NOMO-1 treated with DMSO at 0.1 percent for 48 hours (cell line): ENCODE data around the gene CLPTM1L.
"Not testable (repeated sequence)": the region's sequence is repeated elsewhere in the genome, so short reads cannot be mapped to it uniquely, and the experiment has no call there.

Experiments
- DNase-seq: peaks from one replicate; lab custom pipeline; 2025; ENCODE audit not compliant: unreplicated experiment; lab: John Stamatoyannopoulos, UW

Gene CLPTM1L

DNA sequence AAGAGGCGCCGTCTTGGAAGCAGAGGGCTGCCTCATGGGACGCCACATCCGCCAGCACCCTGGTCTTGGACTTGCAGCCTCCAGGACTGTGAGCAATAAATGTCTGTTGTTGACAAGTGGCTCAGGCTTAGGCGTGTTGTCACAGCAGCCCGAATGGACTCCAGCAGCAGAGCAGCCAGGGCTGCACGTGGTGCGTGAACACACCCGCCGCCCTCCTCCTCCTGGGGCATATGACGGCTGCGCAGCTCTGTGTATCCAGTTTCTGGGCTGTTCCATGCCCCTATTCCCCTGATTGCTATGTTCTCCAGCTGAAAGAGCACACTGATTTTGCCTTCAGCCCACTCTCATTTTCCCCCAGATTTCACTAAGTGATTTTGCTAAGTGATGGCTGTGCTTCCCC is 36.0 kb upstream of the CLPTM1L start:
- DNase-seq = no peak

DNA sequence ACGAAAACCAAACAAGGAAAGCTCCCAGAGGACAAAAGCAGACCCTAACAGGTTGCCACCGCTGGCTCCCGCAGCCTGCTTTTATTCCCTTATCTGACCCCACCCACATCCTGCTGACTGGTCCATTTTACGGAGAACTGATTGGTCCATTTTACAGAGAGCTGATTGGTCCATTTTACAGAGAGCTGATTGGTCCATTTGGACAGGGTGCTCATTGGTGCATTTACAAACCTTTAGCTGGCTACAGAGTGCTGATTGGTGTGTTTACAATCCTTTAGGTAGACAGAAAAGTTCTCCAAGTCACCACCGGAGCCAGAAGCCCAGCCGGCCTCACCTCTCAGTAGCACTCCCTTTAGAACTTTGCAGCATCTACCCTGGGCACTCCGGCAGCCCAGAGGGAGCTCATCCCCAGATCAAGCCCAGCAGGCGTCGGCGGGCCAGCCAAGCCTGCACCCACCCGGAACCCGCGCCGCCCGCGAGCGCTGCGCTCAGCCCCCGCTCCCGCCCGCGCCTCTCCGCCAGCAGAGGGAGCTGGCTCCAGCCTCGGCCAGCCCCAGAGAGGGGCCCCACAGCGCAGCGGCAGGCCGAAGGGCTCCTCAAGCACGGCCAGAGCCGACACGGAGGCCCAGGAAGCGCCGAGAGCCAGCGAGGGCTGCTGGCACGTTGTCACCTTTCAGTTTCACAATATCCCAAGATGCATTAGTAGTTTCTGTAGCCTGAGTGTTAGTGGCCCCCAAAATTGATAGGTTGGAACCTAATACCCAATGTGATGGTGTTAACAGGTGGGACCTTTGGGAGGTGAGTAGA is 35.3 kb upstream of the CLPTM1L start:
- DNase-seq = no peak

DNA sequence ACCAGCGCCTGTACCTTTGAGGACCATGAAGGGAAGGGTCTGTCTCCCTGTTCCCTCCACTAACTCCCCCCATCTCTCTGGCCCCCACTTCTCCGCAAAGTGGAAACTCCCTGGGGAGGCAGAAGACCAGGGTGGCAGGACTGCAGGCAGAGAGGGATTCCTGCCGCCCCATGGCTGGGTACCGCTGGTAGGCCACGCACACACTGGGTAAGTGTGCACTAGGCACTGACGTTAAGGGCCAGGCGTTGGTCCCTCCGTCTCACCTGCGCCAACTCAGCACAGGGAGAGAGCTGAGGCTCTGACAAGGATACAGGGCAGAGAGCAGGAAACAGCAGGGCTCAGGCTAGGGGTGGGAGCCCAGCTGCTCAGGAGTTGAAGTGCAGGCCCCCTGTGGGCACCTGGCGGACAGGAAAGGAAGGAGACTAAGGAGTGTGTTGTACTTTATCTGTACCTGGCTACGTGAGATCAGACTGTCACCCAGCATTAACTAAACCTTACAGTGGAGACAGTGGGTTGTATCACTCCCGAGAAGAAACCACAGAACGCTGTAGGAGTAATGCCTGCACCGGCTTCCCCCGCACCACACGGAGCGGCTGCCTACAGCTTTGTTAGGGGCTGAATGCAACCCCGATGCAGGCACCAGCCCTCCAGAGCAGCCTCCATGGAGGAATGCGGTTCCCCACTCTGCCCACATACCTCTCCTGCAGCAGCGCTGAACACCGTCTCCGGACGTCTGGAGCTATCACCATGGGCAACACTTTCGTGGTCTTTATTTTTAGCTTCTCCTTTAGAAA is 34.2 kb upstream of the CLPTM1L start:
- no peak for DNase-seq

DNA sequence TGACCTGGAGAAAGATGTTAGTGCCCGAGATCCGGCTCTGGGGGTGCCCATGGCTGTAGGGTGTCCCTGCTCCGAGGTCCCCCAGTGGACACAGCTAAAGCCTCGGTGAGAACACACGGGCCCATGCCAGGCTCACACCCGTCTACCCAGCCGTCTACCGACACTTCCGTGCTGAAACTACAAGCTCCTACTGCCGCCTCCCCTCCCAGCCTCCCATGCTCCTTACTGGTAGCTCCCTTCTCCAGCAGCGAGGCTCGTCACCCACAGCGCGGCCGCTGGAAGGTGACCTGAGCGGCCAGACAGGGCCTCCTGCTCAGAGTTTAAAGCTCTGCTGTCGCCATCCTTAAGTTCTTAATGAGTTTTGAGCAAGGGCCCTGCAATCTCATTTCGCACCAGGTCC is 33.2 kb upstream of the CLPTM1L start:
- DNase-seq = no peak

DNA sequence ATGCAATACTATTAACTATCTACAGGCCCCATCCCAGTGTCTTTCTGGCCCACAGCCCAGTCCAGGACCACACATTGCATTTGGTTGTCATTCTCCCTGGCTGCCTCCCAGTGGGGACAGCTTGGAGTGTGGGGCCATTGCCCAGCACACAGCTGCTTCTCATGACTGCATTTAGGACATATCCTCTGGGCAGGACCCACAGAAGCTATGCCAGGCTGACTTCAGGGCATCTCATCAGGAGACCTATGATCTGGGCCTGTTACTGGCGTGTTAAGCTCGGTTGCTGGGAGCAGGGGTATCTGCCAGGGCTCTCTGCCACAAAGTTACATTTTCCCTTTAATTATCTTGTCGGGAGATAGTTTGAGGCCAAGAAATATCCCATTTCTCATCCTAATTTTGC is 32.1 kb upstream of the CLPTM1L start:
- DNase-seq = no peak

DNA sequence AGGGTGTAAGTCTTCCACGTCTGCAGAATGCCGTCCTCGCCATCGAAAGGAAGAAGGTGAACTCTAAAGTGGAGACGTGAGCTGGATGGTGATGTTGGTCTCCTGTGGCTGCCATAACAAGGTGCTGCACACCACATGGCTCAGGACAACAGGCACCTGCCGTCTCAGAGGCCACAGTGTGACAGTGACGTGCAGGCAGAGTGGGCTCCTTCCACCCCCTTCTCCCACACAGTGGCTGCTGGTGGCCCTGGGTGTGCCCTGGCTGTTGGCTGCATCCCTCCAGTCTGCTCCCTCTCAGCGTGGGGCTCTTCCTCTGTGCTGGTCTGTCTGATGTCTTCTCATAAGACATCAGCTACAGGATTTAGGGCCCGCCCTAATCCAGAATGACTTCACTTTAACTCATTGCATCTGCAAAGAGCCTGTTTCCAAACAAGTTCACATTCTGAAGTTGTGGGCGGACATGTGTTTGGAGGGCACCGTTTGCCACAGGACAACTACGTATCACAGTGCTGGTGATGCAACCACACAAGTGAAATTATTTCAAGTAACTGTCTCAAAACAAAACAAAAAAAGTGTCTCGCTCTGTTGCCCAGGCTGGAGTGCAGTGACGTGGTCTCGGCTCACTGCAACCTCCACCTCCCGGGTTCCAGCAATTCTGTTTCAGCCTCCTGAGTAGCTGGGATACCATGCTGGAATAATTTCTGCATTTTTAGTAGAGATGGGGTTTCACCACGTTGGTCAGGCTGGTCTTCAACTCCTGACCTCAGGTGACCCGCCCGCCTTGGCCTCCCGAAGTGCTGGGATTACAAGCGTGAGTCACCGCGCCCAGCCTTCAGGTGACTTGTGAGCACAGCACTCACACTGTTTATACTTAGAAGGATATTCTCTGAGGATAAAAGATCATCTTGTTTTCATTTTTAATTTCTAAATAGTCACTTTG is 31.2 kb upstream of the CLPTM1L start:
- peak; percentile 30 for DNase-seq

DNA sequence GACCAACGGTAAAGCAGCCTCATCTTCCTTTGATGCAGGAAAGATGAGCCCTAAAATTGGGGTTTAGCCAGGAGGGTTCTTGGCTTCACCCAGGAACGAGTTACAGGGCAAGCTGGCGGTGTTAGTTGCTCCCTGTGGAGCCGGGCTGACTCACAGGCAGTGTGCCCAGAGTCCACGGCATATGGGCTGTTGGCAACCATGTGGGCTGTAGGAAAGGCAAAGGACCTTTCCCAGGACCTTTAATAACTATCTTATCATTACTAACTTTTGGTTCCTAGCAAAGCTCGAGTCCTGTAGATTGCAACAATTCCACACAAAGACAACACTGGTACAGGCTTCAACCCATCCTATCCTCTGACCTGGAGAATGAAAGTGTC is 29.8 kb upstream of the CLPTM1L start:
- DNase-seq = no peak

DNA sequence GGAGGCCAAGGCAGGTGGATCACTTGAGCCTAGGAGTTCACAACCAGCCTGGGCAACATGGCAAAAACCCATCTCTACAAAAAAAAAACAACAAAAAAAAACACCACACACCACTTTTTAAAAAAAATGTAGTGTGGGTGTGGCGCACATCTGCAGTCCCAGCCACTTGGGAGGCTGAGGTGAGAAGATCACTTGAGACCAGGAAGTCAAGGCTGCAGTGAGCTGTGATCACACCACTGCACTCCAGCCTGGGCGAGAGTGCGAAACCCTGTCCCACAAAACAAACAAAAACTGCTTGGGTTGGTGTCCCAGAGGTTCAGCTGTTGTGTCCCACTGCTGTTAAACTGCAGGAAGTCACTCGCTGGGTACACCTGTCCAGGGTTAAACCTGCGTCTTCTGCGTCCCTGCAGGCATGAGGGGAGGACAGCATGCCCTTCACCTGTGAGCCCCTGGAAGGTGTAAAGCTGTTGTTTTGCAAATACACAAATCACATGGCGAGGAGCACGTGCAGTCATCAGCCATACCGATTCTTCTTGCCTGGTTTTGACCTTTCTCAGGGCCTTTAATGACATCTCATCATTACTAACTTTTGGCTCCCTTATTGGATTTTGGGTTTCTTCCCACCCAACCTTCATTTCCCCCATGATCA is 29.3 kb upstream of the CLPTM1L start:
- no peak for DNase-seq

DNA sequence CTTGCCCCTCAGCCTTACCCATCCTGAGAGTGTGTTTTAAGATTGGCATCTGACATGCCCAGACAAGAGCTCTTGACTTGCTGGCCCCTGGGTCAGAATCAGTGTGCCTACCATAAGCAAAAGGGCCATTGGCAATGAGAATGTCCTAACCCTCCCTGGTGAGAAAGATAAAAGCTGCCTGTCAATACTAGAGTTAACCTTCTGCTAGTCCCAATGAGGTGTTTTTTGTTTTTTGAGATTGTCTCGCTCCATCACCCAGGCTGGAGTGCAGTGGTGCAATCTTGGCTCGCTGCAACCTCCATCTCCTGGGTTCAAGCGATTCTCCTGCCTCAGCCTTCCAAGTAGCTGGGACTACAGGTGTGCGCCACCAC is 27.1 kb upstream of the CLPTM1L start:
- not testable (repeated sequence) for DNase-seq

DNA sequence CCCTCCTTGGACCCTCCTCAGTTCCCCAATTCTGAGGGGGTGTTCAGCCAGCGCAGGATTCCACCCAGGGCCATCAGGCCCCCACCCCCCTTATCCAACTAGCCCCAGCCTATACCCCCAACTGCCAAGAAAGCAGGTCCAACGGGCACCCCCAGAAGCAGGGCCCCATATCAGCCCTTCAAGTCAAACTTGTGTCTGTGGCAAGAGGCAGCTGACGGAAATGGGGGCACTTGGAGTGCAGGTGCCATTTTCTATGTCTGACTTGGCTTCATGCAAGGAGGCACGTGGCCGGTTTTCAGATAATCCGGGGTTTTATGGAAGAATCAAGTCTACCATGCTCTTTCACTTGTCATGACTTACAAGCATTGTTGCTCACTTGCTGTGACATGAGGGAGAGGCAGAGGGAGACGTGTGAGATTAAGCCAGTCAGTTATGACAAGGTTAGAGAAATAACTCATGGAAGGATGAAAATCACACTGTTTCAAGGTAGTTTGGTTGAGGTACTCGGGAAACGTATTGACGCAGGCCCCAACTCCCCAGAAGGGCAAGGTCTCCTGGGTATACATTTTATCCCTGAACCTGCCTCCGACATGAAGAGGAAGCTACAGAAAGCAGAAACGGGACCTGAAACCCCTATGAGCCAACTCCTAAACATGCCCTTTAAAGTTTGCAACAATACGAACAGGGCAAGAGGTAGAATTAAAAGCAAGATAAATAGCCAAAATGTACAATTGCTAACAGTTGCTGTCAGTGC is 26.5 kb upstream of the CLPTM1L start:
- DNase-seq = peak; percentile 93

DNA sequence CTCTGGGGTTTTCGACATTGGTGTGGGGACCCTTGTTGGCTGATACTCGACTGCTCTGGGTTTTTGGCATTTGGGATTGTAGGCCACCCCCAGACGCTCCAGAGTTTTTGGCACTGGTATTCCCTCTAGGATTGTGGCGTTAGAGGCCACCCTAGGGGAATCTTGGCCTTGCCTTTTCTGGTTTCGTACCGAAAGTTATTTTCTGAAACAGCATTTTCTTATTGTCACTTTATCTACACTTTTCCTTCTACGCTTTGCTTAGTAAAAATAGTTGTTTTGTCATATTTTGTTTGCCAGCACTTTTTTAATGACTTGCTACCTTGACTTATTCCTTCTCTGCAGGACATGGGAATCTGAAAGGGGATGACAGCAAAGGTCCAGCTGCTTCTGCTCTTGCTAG is 25.1 kb upstream of the CLPTM1L start:
- DNase-seq = no peak

DNA sequence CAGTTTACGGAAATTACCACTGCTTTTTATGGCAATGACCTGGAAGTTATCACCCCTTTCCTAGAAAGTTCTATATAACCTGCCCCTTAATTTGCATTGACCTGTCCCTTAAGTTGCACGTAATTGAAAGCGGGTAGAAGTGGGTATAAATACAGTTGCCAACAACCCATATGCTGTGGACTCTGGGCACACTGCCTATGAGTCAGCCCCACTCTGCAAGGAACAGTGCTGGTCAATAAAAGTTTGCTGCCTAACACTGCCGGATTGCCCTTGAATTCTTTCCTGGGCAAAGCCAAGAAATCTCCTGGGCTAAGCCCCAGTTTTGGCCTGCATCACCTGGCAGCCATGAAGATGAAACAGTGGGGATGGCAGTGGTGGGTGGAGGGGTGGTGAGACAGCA is 23.9 kb upstream of the CLPTM1L start:
- no peak for DNase-seq

DNA sequence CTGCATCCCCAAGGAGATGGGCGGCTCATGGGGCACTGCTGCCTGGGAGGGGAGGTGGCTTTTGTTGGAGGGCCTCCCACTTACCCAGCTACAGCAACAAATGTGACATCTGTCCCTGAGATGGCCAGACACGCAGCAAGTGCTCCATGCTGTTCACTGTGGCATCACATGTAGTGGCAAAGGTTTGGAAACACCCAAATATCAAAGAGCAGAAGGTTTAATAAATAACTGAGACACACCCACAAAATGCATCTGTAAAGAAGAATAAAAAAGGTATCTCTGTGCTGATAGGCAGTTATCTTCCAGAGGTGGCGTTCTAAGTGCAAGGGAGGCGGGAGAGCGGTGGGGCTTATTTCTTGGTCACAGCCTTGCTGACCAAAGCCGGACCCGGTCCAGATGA is 23.3 kb upstream of the CLPTM1L start:
- no peak for DNase-seq

DNA sequence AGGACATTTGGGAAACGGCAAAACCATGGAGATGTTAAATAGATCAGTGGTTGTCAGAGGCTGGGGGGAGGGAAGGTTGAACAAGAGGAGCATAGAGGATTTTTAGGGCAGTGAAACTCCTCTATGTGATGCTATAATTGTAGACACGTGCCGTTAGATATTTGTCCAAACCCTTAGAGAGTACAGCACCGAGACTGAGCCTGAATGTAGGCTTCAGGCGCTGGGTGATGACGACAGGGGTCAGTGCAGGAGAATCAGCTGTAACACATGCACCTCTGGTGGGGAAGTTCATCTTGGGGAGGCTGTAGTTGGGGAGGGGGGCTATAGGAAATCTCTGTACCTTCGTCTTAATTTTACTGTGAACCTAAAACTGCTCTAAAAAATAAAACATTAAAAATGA is 22.2 kb upstream of the CLPTM1L start:
- no peak for DNase-seq

DNA sequence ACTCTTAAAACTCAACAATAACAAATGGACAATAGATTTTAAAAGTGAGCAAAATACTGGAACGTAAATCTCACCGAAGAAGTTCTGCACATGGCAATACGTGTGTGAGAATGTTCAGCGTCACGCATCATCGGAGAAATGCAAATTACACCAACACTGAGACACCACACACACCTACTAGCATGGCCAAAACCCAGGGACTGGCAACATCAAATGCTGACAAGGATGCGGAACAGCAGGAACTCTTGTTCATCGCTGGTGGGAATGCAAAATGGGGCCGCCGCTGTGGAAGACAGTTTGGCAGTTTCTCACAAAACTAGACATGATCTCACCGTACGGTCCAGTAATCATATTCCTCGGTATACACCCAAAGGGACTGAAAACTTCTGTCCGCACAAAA is 21.6 kb upstream of the CLPTM1L start:
- no peak for DNase-seq

DNA sequence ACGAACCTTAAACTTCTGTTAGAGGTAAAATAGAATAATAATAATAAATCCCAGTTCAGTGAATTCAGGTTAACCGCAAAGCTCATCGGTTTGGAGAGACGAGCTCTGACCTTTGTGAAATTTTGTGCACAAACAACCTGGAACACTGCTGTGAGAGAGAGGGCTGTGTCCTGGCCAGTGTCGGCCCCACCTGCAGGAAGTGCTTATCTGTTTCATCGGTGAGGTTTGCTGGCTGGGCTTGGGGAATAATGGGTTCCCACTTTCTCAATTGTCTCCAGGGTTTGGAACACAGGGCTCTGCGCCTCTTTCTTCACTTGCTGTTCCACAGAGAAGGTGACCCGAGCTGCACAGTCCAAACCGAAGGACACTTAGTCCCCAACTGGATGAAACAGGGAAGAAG is 19.3 kb upstream of the CLPTM1L start:
- no peak for DNase-seq

DNA sequence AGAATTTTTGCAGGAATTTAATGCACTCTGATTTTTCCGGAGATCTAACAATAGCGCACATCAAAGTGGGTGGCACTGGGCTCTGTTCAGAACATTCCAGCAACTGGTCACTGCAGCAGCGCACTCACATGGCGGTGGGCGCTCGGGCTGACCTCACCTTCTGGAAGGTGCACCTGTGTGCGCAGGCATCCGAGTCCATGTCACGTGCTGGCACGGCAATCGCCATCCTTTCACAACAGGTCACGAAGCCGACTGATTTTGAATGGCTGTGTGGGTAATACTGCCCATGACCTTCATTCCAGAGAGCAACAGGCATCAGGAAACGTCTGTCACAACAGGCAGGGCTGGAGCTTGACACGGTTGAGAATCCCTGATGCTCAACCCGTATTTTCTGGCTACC is 18.7 kb upstream of the CLPTM1L start:
- DNase-seq = no peak

DNA sequence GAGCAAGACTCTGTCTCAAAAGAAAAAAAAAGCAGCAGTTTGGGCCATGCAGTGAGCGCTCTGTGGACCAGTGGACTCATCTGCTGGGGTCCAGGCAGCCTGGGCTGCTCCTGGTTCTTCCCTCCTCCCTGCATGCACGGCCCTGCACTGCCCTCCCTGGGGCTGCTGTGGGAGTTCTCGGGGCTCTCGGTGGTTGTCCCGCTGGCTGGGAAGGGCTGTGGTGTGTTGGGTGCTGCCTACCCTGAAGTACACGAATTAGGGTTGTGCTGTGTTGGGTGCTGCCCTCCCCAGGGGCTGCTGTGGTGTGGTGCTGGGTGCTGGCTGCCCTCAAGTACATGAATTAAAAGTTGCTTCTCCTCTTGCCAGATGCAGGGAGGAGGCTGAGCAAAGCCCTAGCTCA is 18.3 kb upstream of the CLPTM1L start:
- no peak for DNase-seq

DNA sequence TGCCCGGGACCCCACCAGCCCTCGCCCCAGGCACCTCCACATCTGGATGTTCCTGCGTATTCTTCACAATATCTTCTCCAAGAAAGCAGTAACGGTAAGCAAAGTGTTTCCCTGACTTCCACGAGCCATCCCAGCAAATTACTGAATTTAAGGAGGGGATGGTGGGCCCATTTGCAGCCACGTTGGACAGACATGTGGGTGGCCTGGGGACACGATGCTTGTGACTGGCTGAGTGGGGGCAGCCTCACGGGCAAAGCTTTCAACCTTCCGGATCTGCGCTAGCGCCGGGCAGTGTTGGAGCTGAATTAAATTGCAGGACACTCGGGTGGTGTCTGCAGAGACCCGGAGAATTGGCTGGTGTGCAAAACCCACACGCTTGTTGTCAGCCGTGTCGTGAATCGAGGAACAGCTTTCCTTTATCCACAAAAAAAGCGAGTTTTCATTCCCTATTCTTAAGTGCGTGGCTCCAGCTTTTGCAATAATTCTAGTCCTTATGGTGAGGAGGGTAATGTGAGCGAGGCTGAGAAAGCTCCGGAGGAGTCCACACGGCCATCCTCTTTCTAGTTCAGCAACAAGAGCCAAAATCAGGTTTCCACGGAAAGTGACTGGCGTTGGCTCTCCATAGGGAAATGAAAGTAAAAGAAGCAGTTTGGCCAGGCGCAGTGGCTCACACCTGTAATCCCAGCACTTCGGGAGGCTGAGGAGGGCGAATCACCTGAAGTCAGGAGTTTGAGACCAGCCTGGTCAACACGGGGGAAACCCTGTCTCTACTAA is 17.5 kb upstream of the CLPTM1L start:
- no peak for DNase-seq

DNA sequence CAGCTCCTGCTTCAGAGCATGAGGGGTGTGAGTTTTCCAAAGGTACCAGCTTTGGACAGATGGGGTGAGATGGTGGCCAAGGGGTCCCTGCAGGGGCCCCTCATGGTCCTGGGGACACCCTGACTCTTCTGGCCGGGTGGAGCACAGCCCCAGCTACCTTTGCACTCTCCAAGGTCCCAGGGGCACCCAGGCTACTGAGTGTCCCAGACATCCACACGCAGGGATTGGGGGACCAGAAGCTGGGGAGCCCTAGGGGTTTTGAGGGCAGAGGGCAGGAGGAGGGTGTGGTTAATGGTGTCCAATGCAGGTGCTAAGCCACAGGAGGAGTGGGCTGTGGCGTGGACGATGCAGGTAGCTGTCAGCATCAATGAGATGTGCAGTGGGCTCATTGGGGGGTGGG is 16.0 kb upstream of the CLPTM1L start:
- DNase-seq = no peak
